GM23338 (cell line): Measurements from ENCODE around the gene STAT3.

Experiments used
- CREB1 ChIP-seq: fragments of 250-450 bp; sonication (Bioruptor Pico); IDR thresholded peaks from 2 replicates; pipeline ENCODE4 v1.5.0; 2020; ENCODE audit warnings: low read depth, mild to moderate bottlenecking, moderate library complexity
- CTCF ChIP-seq, 2 experiments: fragments of 200-600 bp in 1 of 2; sonication (generic) in 1 of 2; conservative IDR thresholded peaks; 2 replicates each; pipeline versions ENCODE4 v1.5.1 to v1.6.1; 2016 to 2017; ENCODE audit warnings: antibody characterized with exemption in 2 of 2, low read depth in 2 of 2, mild to moderate bottlenecking in 2 of 2, moderate library complexity in 1 of 2
- EZH2 ChIP-seq: fragments of 200-600 bp; sonication (generic); IDR thresholded peaks from one replicate; pipeline ENCODE4 v1.8.0; 2017; ENCODE audit warnings: antibody characterized with exemption, mild to moderate bottlenecking, low read depth; ENCODE audit not compliant: unreplicated experiment
- EZH2phosphoT487 ChIP-seq: fragments of 200-600 bp; sonication (generic); IDR thresholded peaks from one replicate; pipeline ENCODE4 v1.8.1; 2018; ENCODE audit warnings: antibody characterized with exemption; ENCODE audit not compliant: unreplicated experiment
- JUNB ChIP-seq: IDR thresholded peaks from one replicate; pipeline ENCODE4 v1.6.1; 2016; ENCODE audit warnings: antibody characterized with exemption; ENCODE audit not compliant: unreplicated experiment
- POLR2AphosphoS5 ChIP-seq: IDR thresholded peaks from 2 replicates; pipeline ENCODE4 v1.6.1; 2016; ENCODE audit warnings: antibody characterized with exemption, low read depth
- REST ChIP-seq: IDR thresholded peaks from one replicate; pipeline ENCODE4 v1.6.1; 2018; ENCODE audit warnings: antibody characterized with exemption; ENCODE audit not compliant: unreplicated experiment

GRCh38 chr17:42286411-42287221, 101.6 kb downstream of the STAT3 start:
- TF ChIP-seq POLR2AphosphoS5 (no peak), CTCF (conservative IDR thresholded peaks at IDR 0.05; ENCODE audit: low read depth in 2 of 2) (no peak), CREB1 (no peak), EZH2phosphoT487 (no peak), REST (no peak), JUNB (no peak), EZH2 (no peak)
